ENCODE measurements around the gene FAAP24.
"Not testable (repeated sequence)": the region's sequence is repeated elsewhere in the genome, so short reads cannot be mapped to it uniquely, and the experiment has no call there.

The FAAP24 gene

GRCh38 chr19:32971715-32972540 is at the start of gene FAAP24, which contains the start of gene CEP89:
TSS of gene FAAP24 (plus strand) at chr19:32972242. CDS start at chr19:32973197, 955 bp downstream.
TSS of gene CEP89 (minus strand) at chr19:32971958. CDS start at chr19:32971874, 84 bp downstream.
- in situ Hi-C loops (cut with HindIII; ENCODE audit: low sequenced_read_pairs) = no loop called here

GRCh38 chr19:32924200-32924599 is 47.8 kb upstream of the FAAP24 start:
- in situ Hi-C loops (cut with HindIII; ENCODE audit: low sequenced_read_pairs) = no loop called here

- in situ Hi-C loops (cut with HindIII; ENCODE audit: low sequenced_read_pairs) = no loop called here
These were observed 43.2 kb upstream of the FAAP24 start for GRCh38 chr19:32928806-32929205.

GRCh38 chr19:32930567-32930966 is 41.5 kb upstream of the FAAP24 start:
- in situ Hi-C loops (cut with HindIII; ENCODE audit: low sequenced_read_pairs) = no loop called here

GRCh38 chr19:32933571-32933970 is 38.5 kb upstream of the FAAP24 start:
- in situ Hi-C loops (cut with HindIII; ENCODE audit: low sequenced_read_pairs) = no loop called here

GRCh38 chr19:32935629-32936028 is 36.4 kb upstream of the FAAP24 start:
- in situ Hi-C loops (cut with HindIII; ENCODE audit: low sequenced_read_pairs) = no loop called here

- in situ Hi-C loops (cut with HindIII; ENCODE audit: low sequenced_read_pairs) = no loop called here
These were observed 36.0 kb upstream of the FAAP24 start for GRCh38 chr19:32936065-32936464.

GRCh38 chr19:32941273-32941672 is 30.8 kb upstream of the FAAP24 start:
- in situ Hi-C loops (cut with HindIII; ENCODE audit: low sequenced_read_pairs) = not testable (repeated sequence)

- in situ Hi-C loops (cut with HindIII; ENCODE audit: low sequenced_read_pairs) = no loop called here
These were observed 26.8 kb upstream of the FAAP24 start for GRCh38 chr19:32945260-32945659.

GRCh38 chr19:32966750-32967149 is 5.3 kb upstream of the FAAP24 start:
- in situ Hi-C loops (cut with HindIII; ENCODE audit: low sequenced_read_pairs) = no loop called here

GRCh38 chr19:32969549-32969948 is 2.5 kb upstream of the FAAP24 start:
- in situ Hi-C loops (cut with HindIII; ENCODE audit: low sequenced_read_pairs) = no loop called here

- in situ Hi-C loops (cut with HindIII; ENCODE audit: low sequenced_read_pairs) = no loop called here
These were observed 938 bp upstream of the FAAP24 start for GRCh38 chr19:32971012-32971595.

- in situ Hi-C loops (cut with HindIII; ENCODE audit: low sequenced_read_pairs) = no loop called here
These were observed 4.3 kb downstream of the FAAP24 start for GRCh38 chr19:32976223-32976805.

- in situ Hi-C loops (cut with HindIII; ENCODE audit: low sequenced_read_pairs) = no loop called here
These were observed 5.2 kb downstream of the FAAP24 start for GRCh38 chr19:32977280-32977679.

- in situ Hi-C loops (cut with HindIII; ENCODE audit: low sequenced_read_pairs) = not testable (repeated sequence)
These were observed 5.8 kb downstream of the FAAP24 start for GRCh38 chr19:32977813-32978212.

GRCh38 chr19:32979807-32980206 is 7.8 kb downstream of the FAAP24 start:
- in situ Hi-C loops (cut with HindIII; ENCODE audit: low sequenced_read_pairs) = loop anchor here (10.0 kb wide), 1 partner anchor 135 kb away; no protein-coding TSS in a partner anchor

GRCh38 chr19:32982488-32982887 is 10.4 kb downstream of the FAAP24 start:
- in situ Hi-C loops (cut with HindIII; ENCODE audit: low sequenced_read_pairs) = loop anchor here (10.0 kb wide), 1 partner anchor 132 kb away; no protein-coding TSS in a partner anchor

GRCh38 chr19:32988254-32988653 is 16.2 kb downstream of the FAAP24 start:
- in situ Hi-C loops (cut with HindIII; ENCODE audit: low sequenced_read_pairs) = loop anchor here (10.0 kb wide), 1 partner anchor 127 kb away; no protein-coding TSS in a partner anchor

GRCh38 chr19:32988724-32989123 is 16.7 kb downstream of the FAAP24 start:
- in situ Hi-C loops (cut with HindIII; ENCODE audit: low sequenced_read_pairs) = loop anchor here (10.0 kb wide), 1 partner anchor 126 kb away; no protein-coding TSS in a partner anchor

- in situ Hi-C loops (cut with HindIII; ENCODE audit: low sequenced_read_pairs) = not testable (repeated sequence)
These were observed 23.9 kb downstream of the FAAP24 start for GRCh38 chr19:32995966-32996365.

- in situ Hi-C loops (cut with HindIII; ENCODE audit: low sequenced_read_pairs) = not testable (repeated sequence)
These were observed 25.0 kb downstream of the FAAP24 start for GRCh38 chr19:32997061-32997464.

Data from DLD1 (cell line).